Liver (tissue), 3 donors: ENCODE data around the gene TTC33.

Source experiments
- CTCF ChIP-seq: fragments of 150-350 bp; IDR thresholded peaks from 2 replicates; pipeline ENCODE4 v1.5.1; 2017; ENCODE audit warnings: improper control_type of control experiment, low read depth, low read length; ENCODE audit not compliant: missing input control
- GABPA ChIP-seq, 2 donors: IDR thresholded peaks in 1 of 2; conservative IDR thresholded peaks in 1 of 2; 2 replicates each; pipeline ENCODE4 v1.6.1; 2016; ENCODE audit warnings: antibody characterized with exemption in 2 of 2, mild to moderate bottlenecking in 1 of 2, moderate library complexity in 1 of 2
- HNF4A ChIP-seq, 2 donors: conservative IDR thresholded peaks; 2 replicates each; pipeline ENCODE4 v1.6.1; 2016; ENCODE audit warnings: antibody characterized with exemption in 2 of 2, mild to moderate bottlenecking in 2 of 2
- JUND ChIP-seq, 2 donors: IDR thresholded peaks; 2 replicates each; pipeline ENCODE4 v1.6.1; 2016; ENCODE audit warnings: antibody characterized with exemption in 2 of 2
- RAD21 ChIP-seq, 2 donors: IDR thresholded peaks; 2 replicates each; pipeline ENCODE4 v1.6.1; 2016; ENCODE audit warnings: antibody characterized with exemption in 2 of 2, mild to moderate bottlenecking in 2 of 2
- REST ChIP-seq: IDR thresholded peaks from 2 replicates; pipeline ENCODE4 v1.6.1; 2016; ENCODE audit warnings: antibody characterized with exemption, mild to moderate bottlenecking
- donor health status: healthy.
- donor health status: healthy.

GRCh38 chr5:40781843-40782409 lies 26.2 kb upstream of the TTC33 start:
- TF ChIP-seq CTCF (no peak), REST (no peak), HNF4A (conservative IDR thresholded peaks at IDR 0.05) (no peak), RAD21 (IDR thresholded peaks at IDR 0.05) (no peak), GABPA (IDR thresholded peaks at IDR 0.05 in 1 of 2, conservative IDR thresholded peaks at IDR 0.05 in 1 of 2) (no peak), JUND (IDR thresholded peaks at IDR 0.05) (no peak)
